Inferior parietal cortex (tissue), 1 donor: ENCODE measurements around the gene KLRG1.
A peak's percentile ranks its signal among the peaks of the same experiment; 100 is the strongest.

Experiments used
- DNase-seq: peaks from one replicate; pipeline ENCODE4 v3.0.0-alpha.2; 2016; ENCODE audit errors: extremely low spot score

KLRG1 gene

DNA sequence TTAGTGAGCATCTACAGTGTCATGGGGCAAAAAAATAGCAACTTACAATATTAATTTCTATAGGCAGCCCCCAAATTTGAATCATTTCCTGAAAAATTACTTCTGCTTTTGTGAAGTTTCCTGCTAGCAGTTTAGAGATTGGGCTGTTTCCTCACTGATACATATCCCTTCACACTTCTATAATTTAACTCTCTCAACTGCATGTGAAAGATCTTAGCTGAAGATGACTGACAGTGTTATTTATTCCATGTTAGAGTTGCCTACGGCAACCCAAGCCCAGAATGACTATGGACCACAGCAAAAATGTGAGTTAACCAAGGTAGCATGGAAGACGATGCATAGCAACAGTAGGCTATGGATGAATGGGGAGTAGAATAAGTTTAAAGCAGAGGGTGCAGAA, at the start of gene KLRG1:
TSS of gene KLRG1 (plus strand) at position 134 of the 400 bp plus-strand sequence. CDS start at position 224, 90 bp downstream.
- no peak for DNase-seq

DNA sequence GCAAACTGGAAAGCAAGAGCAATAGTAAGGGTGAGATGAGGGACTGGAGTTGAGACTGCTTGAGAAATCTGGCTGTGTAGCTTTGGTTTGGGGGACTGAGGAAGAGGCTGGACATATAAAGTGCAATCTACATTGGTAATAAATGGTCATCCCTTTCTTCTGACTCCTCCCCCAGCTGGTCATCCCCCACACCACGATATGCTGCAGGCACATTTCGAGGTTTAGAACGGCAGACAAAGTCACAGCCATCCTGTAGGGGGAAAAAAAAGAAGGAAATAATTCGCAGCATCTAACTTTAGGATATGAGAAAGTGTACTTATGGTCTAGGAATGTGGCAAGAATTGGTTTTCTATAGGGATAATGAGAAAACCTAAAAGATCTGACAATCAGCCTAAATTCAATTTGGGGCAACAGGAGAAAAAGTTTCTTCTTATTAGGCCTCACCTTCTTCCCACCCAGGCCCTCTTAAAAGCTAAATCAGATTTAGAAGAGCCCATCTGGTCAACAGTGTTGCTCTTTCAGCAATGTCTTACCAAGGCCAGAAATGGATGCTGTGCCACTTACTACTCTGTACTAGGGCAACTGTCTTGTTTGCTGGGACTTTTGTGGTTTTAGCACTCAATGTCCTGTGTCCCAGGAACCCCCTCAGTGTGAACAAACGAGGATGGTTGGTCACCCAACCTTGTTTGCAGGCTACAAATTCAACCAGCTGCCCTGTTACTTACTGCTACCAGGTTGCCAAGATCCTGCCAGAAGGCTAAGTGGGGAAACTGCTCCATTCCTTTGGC, 47.5 kb upstream of the KLRG1 start:
- DNase-seq, result no peak

DNA sequence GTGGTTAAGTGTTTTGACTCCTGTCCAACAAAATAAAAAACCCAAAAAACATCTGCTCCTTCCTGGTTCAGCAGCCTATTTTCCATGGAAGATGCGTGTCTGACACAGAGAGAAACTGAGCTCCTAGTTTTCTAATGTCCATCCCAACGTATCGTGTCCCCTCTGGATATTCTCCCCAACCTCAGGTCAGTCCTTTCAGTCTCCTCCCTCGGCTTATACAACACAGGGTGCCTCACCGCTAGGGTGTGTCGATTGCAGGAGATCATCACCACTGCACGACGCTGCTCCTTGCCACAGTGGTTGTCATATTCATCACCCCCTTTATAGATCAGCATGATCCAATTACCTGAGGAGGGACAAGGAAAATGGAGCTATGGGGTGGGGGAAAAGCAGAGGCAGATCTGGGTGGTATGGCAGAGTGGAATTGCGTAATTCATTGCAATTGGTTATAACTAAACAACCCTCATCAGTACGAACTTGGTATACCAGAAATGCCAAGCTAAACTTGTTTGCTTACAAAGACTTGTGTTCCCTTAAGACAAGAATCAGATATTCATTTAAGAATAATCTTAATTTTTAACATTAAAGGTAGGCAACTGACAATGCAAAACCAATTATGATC, 45.7 kb upstream of the KLRG1 start:
- no peak for DNase-seq

DNA sequence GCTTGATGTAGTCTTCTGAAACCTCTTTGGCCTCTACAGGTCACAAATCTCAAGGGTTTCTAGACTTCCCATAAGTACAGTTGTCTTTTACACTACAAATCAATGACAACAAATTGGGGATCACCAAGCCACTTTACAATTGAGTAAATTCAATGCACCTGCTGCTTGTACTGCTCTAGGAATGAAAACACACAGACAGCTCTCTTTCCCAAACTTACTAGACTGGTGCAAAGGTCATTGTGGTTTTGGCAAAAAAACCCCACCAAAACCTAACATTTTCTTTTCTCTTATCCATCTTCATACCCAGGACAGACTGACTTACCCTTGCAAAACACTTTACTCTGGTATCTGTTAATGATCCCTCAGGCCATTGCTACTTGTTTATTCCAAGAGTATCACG, 42.6 kb upstream of the KLRG1 start:
- DNase-seq, result no peak

DNA sequence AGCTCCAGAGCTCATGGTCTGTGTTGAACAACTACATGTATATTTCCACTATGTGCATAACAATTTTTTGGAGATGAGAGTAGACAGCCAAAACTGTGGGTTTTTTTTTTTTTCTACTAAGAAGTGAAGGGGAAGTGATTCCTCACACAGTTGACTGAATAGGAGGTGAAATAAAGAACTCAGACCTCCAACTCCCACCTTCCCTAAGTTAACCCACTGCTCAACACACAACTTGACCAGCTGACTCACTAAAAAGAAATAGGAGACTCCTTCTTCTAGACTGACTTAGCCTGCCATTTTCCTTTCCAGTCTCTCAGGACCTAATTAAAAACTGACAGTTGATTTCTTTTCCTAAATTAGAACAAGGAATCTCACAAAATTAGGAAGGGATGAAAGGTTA, 41.6 kb upstream of the KLRG1 start:
- no peak for DNase-seq

DNA sequence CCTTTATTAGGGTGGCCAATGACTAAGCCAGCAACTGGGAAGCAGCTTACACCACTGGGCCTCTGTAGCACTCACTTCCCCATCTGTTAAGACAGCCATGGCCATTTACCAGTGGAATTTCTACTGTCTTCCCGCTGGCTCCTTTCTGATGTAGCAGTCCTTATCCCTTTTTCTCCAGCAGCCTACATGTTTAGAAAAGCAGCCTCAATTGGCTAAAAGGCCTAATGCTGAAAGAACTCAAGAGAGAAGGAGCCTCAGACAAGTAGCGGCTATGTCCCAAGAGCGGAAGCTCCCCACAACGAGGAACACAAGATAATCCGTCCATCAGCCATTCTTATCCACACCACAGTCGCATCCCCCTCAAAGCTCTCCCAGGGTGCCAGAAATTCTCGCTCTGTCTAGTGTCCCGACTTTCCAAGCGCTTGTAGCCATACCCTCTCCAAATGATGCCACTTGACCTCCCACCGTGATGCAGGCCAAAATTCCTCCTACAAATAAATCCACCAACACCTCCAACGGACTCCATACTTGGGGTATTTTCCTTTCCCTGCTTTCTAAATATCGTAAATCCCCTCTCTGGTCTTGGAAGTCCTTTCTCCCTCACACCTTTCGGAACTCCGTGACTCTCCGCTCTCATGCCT, 40.5 kb upstream of the KLRG1 start:
- peak; percentile 20 for DNase-seq

DNA sequence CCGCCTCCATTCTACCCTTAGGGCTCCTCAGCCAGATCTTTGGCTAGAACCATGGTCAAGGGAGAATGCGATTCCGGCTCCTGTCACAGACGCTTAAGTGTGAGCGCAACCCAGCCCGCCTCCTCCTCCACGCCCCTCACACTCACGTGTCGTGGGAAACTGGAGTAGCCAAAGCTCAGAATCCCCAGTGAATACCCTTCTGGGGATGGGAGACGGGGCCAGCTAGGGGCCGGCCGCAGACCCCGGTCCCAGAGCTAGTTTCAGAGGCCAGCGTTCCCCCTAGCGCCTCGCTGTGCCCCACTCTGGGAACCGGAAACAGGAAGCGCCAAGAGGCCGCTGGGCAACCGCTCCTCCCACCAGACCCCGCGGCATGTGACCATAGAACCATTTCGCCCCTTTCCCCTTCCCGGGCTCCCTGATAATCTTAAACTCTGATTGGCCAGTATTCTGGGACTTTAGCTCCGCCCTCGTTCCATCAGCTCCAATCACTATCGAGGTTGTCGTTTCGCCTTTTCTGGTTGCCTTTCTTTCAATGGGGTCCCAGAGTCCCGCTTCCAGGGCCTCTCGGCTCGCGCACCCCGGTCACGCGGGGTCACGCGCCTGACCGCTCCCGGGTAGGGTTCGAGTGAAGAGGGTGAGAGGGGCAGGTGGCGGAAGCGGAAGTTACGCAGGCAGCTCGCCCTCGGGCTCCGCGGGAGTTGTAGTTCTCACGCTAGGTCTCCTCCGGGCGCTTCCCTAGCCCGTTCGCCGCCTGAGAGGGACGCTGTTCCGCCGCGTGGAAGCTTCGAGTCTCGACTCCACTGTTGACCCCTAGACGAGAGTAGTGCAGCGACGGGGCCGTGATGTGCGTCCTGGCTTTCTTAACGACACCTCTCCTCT, 39.8 kb upstream of the KLRG1 start, which contains the start of gene M6PR:
TSS of gene M6PR (minus strand) at position 304 of the 879 bp plus-strand sequence. CDS start 3,241 bp downstream, outside the sequence.
- peak; percentile 97 for DNase-seq

DNA sequence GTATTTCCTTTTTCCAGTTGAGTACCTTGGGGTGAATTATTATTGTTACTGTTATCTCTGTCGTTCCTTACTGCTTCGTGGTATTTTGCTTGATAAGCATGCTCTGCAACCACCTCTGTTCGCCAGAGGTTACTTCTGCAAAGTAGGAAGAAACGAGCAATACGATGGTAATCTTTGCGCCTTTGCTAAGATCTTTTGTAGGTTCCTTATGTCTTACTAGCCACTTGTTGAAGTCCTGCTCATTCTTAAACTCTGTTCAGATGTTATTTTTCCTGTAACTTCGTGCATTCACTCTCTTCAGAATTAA, 39.2 kb upstream of the KLRG1 start:
- DNase-seq, result no peak

DNA sequence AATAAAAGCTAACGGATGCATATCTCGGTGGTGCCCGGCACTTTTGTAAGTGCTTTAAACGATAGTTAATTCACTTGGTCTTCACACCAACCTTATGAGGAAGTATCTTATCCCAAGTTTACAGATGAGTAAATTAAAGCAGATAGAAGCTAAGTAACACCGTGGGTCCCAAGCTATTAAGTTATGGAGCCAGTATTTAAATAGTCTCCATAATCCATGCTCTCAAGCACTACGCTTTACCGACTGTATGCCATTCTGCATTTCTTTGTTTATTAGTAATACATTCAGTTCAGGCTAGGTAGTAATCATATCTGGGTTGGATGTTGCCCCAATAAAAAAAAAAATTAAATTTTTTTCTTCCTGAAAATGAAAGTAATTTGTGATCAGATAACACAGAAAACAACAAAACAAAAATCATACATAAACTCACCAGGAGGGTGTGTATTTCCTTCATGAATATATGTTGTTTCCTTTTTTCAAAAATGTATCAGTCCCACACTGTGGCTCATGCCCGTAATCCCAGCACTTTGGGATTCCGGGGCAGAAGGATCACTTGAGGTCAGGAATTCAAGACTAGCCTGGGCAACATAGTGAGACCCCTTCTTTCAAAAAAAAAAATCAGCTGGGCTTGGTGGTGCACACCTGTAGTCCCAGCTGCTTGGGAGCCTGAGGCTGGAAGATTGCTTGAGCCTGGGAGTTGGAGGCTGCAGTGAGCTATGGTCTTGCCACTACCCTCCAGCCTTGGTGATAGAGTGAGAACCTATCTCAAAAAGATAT, 38.5 kb upstream of the KLRG1 start:
- DNase-seq, result no peak

DNA sequence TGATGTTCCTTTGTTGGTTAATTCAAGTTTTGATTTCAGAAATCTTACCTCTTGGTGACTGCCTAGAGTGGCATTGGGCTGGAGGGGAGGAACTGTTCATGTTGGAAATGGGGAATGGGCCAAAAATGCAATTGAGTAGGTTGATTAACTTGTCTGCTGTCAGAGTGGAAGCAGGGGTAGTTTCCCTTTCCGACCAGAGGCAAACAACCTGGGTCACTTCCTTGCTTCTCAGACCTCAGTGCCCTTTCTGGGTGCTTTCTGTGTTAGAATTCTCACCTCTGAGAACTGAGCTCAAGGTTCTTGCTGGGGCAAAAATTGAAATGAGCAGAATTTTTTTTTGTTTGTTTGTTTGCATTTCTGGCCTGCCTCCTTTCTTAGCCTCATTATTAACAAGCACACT, 37.6 kb upstream of the KLRG1 start:
- no peak for DNase-seq

DNA sequence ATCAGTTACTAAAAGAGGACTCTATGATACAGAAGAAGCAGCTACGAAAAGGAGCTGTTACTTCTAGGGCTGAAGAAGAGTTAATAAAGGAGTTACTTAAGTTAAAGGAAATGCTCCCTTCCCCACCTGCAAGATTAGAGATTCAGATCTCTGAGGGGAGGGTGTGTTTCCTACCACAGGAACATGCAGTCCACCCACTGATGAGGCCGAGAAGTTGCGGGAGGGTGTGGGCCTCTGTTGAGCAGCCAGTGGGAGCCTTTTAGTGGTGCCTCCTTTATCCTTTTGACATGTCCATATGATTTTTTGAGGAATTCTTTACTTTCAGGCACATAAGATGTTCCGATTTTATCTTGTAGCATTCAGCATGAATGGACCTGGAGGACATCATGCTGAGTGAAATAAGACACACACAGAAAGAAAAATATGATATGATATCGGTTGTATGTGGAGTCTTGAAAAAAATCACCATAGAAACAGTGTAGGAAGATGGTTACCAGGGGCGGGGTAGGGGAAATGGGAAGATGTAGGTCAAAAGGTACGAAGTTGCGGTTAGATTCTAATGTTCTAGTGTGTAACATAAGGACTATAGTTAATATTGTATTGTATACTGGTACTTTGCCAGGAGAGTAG, 35.5 kb upstream of the KLRG1 start:
- no peak for DNase-seq

DNA sequence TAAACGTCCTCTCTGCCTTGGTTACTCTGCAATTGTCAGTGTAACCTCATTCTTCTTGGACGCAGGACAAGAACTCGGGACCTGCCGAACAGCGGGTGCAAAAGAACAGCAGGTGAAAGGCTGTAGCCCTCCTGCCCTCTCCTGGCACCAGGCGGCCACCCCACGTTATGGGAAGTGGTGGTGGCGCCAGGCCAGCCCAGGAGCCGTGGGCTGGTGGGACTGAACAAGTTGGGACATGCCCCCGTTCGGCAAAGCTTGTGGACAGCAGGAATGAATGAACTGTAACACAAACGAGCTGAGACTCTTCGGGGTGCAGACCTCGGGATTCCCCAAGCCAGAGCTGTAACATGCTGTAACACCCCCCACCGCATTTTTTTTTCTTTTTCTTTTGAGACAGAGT, 33.3 kb upstream of the KLRG1 start:
- no peak for DNase-seq

DNA sequence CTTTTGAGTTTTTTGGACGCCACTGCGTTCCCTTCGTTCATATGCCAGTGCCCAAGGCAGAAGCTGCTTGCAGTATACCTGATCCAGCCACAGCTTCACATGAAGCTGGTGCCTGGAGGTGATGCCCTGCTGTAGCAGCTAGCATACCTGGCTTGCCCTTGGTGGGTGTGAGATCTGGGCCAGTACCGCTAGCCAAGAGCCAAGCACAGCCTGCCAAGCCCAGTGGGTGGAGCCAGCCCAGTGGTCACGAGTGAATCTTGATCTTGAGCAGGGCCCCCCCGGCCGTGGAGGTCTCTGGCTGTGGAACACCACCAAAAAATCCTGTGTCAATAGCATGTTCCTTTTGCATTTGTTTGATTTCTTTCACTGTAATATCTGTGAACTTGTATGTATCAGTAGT, 32.6 kb upstream of the KLRG1 start:
- no peak for DNase-seq

DNA sequence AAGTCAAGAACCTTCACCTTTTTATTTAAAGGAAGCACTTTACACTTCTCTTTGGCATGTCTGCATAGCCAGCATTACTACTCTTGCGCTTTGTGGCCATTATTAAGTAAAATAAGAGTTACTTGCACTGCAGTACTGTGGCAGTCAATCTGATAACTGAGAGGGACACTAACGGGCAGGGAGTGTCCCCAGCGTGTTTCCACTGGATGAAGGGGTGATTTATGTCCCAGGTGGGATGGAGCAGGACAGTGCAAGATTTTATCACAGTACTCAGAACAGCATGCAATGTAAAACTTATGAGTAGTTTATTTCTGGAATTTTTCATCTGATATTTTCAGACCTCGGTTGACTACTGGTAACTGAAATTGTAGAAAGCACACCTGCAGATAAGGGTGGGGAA, 31.8 kb upstream of the KLRG1 start:
- DNase-seq, result no peak

DNA sequence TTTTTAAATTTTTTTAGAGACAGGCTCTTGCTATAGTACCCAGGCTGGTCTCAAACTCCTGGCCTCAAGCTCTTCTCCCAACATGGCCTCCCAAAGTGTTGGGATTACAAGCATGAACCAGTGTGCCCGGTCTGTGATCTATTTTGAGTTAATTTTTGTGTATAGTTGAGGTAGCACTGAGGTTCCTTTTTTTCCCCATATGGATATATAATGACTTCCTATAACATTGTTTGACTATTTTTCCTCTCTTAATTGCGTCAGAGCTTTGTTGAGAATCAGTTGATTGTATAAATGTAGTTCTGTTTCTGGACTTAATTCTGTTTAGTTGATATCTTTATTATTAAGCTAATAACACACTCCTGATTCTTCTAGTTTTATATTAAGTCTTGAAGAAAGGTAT, 31.3 kb upstream of the KLRG1 start:
- no peak for DNase-seq

DNA sequence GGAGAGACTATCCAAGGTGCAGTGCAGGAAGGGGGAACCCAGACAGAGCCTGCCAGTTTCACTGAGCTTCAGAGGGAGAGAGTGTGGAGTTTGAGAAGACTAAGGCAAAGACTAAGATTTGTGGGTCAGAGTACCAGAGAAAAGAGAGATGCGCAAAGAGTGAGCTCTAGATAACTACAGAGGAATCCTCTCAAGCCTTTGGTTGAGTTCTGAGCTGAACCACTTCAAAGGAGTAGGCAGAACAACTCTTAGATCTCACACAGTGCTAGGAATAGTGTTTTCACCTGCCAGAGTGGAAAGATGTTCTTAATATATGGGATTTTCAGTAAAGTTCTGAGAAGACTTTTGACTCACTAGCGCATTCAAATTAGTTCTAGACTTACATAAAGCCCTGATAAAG, 29.2 kb upstream of the KLRG1 start:
- DNase-seq, result no peak

DNA sequence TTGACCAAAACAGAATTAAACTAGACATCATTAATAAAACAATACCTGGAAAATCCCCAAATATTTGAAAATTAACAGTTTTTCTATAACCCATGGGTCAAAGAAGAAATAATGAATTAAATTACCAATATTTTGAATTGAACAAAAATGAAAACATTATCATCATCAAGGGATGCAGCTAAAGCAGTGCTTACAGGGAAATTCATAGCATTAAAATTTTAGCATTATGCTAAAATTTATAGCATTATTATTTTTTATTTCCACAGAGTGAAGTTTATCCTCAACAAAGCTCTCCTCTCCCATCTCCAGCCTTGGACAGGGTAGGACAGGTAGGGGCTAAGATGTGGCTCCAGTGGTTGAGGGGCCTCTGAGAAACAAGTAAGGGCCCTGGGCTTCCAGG, 20.6 kb upstream of the KLRG1 start:
- DNase-seq, result no peak

DNA sequence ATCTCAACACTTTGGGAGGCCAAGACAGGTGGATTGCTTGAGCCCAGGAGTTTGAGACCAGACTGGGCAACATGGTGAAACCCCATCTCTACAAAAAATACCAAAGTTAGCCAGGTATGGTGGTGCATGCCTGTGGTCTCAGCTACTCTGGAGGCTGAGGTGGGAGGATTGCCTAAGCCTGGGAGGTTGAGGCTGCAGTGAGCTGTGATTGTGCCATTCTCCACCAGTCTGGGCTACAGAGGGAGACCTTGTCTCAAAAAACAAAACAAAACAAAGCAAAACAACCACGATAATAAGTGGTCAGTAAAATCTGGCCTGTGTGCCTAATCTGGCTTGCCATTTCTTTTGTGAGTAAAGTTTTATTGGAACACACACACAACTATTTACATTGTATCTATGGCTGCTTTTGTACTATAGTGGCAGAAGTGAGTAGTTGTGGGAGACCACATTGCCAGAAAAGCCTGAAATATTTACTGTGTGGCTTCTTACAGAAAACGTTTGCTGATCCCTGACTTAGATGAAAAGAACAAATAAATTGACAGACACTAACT, 19.4 kb upstream of the KLRG1 start:
- no peak for DNase-seq

DNA sequence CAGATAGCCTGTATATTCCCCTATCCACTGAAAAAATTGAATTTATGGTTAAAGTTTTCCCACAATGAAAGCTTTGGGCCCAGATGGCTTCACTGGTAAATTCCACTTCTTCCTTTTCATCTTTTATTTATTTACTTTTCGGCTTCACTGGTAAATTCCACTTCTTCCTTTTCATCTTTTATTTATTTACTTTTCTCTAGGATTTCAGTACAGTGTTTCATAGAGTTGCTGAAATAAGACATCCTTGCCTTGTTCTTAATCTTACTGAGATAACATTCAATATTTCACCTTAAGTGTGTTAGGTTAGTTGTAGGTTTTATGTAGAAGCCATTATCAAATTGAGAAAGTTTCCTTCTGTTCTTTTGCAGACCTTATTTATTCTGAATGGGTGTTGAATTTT, 18.9 kb upstream of the KLRG1 start:
- no peak for DNase-seq

DNA sequence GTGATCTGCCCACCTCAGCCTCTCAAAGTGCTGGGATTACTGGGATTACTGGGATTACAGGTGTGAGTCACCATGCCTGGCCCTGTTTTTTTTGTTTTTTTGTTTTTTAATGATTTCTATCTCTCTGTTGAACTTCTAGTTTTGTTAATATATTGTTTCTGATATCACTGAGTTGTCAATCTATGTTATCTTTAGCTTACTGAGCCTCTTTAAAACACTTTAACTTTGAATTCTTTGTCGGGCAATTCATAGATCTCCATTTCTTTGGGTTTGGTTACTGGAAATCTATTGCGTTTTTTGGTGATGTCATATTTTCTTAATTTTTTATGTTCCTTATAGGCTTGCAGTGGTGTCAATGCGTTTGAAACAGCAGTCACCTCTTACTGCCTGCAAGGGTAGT, 9.2 kb upstream of the KLRG1 start:
- DNase-seq, result no peak
